Measurements from ENCODE around the gene CYP26C1.
"Not testable (repeated sequence)": the region's sequence is repeated elsewhere in the genome, so short reads cannot be mapped to it uniquely, and the experiment has no call there.

The CYP26C1 gene

DNA sequence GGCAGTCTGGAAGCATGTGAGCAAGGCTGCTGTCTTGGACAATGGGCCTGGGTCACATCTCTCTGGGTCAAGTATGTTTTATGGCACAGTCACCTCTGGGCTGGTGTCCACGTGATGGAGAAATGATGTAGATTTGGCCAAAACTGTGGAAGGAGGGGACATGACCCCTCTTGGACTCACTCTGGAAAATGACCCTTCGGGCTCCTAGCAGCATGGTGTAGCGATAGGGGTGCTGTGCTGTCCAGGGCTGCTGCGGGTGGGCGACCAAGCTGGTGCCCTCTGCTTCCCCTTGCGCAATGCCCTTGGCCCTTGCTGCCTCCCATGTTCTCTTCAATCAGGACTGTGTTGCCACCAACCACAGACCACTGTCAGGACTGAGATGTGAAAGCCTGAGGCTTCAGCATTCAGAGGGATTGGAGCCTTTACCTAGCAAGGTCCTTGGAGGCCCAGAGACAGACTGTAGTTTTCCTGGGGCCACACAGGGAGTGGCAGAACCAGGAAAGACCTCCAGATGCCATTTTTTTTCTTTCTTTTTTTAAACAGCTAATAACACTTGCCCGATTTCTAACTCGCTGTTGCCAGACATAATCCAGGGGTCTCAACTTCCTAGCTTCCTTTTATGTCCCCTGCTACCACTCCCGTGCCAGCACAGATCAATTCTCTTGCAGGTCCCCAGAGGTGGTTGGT is 19.2 kb downstream of the CYP26C1 start:
- DNase-seq (ENCODE audit: low read depth): no peak

GRCh38 chr10:93080350-93081046 is 19.9 kb downstream of the CYP26C1 start:
- DNase-seq (ENCODE audit: low read depth): peak; percentile 78

DNA sequence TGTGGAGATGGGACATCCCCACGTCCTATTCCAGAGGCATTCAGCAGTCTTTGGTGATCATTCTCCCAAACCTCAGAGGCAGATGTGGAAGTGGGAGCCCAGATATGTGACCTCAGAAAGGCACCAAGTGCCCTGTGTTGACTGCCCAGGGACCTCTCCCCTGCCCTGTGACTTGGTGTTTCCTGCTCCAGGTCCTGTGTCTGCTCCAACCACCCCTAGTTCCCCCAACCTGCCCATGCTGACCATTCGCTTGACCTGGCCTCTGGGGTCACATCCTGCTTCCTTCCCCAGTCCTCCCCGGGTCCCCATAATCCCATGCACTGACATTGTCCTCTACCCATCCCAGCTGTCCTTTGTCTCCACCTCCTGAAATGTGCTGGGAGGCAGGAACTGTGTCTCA is 20.7 kb downstream of the CYP26C1 start:
- no peak for DNase-seq (ENCODE audit: low read depth)

GRCh38 chr10:93081834-93082233 is 21.2 kb downstream of the CYP26C1 start:
- DNase-seq (ENCODE audit: low read depth): peak; percentile 18

- DNase-seq (ENCODE audit: low read depth): no peak
Measured at GRCh38 chr10:93083743-93084539, 23.3 kb downstream of the CYP26C1 start.

- no peak for DNase-seq (ENCODE audit: low read depth)
Measured at GRCh38 chr10:93085272-93085859, 24.8 kb downstream of the CYP26C1 start.

DNA sequence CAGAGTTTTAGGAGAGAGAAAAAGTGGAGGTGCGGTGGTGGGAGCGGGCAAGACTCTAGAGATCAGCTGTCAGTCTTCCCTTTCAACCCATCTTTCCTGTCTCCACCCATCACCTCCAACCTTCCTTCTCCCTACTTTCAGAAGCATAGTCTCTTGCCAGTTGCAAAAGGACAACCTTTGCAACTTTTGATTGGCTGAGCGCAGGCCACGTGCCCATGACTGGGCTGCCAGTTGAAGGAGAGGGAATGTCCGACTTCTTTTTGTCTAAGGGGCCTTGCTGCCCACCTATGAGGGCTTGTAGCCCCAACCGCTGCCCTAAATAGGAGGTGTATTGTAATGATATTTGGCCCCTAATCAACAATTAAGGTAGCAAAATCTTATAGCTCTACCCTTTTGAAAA is 25.7 kb downstream of the CYP26C1 start:
- no peak for DNase-seq (ENCODE audit: low read depth)

DNA sequence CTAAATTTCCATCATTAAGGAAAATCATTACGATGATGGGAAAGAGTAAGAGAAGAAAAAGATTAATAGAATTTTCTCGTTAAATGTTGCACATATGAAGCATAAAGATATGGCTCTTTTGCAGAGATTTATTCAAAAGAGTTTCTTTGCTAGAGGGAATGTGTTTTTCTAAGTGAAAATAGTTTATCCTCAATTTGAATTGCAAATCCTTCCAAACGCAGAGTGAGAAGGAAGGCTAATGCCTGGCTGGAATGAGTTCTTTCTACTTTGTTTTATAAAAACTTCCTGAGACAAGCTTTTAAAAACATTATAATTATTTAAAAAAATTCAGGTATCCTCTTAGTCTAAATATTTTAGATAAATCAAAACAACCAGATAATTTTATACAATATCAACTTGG is 27.2 kb downstream of the CYP26C1 start:
- DNase-seq (ENCODE audit: low read depth): no peak

GRCh38 chr10:93088466-93088865 is 27.9 kb downstream of the CYP26C1 start:
- no peak for DNase-seq (ENCODE audit: low read depth)

GRCh38 chr10:93090619-93091018 is 30.0 kb downstream of the CYP26C1 start:
- no peak for DNase-seq (ENCODE audit: low read depth)

- DNase-seq (ENCODE audit: low read depth): no peak
Measured at GRCh38 chr10:93091960-93092359, 31.4 kb downstream of the CYP26C1 start.

- no peak for DNase-seq (ENCODE audit: low read depth)
Measured at GRCh38 chr10:93095225-93095624, 34.6 kb downstream of the CYP26C1 start.

DNA sequence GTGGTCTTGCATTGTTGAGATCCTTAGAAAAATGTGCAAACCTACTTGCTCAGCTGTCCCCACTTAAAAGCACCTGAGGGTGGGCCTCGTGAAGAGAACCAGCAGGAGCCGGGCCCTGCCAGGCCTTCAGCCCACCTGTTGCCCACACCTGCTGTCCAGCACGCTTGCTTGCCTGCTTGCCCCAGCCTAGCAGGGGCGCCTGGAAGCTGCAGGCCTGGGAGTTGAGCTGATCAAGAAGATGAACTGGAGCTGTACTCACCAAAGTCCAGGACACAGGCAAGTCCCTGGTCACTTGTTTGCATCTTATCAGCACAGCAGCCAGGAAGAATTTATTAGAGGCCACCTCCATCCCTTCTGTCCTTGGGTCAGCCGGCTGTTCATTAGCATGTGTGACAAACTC is 36.3 kb downstream of the CYP26C1 start:
- no peak for DNase-seq (ENCODE audit: low read depth)

GRCh38 chr10:93097386-93097785 is 36.8 kb downstream of the CYP26C1 start:
- DNase-seq (ENCODE audit: low read depth): no peak

DNA sequence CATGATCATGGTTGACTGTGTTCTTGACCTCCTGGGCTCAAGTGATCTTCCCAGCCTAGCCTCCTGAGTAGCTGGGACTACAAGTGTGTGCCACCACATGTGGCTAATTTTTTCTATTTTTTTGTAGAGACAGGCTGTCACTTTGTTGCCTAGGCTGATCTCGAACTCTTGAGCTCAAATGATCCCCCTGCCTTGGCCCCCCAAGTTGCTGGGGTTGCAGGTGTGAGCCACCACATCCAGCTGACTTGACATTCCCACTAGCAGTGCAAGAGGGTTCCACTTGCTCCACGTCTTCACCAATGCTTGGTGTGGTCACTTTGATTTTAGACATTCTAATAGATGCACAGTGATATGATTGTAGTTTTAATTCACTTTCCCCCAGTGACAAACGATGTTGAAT is 38.2 kb downstream of the CYP26C1 start:
- DNase-seq (ENCODE audit: low read depth): no peak

GRCh38 chr10:93099670-93100069 is 39.1 kb downstream of the CYP26C1 start:
- DNase-seq (ENCODE audit: low read depth): no peak

DNA sequence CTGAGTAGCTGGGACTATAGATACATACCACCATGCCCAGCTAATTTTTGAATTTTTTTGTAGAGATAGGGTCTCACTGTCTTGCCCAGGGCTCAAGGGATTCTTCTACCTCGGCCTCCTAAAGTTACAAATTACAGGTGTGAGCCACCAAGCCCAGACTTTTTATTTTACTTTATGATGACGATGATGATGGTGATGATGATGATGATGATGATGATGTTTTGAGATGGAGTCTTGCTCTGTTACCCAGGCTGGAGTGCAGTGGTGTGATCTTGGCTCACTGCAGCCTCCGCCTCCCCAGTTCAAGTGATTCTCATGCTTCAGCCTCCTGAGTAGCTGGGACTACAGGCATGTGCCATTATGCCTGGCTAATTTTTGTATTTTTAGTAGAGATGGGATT is 40.5 kb downstream of the CYP26C1 start:
- DNase-seq (ENCODE audit: low read depth): not testable (repeated sequence)

DNA sequence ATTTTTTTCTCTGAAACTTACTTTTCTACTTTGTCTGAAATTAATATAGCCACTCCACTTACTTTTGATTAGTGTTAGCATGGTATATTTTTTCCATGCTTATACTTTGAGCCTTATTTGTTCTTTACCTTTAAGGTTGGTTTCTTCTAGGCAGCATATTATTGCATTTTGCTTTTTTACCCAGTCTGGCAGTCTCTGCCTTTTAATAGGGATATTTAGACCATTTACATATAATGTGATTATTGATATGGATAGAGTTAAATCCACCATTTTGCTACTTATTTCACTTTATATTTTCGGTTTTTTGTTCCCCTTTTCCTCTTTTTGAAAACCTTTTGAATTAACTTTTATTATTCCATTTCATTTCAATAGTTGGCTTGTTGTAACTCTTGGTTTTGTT is 43.4 kb downstream of the CYP26C1 start:
- no peak for DNase-seq (ENCODE audit: low read depth)

- DNase-seq (ENCODE audit: low read depth): peak; percentile 80
Measured at GRCh38 chr10:93106631-93107072, 46.1 kb downstream of the CYP26C1 start.

GRCh38 chr10:93110472-93111146 is 50.0 kb downstream of the CYP26C1 start:
- DNase-seq (ENCODE audit: low read depth): no peak

DNA sequence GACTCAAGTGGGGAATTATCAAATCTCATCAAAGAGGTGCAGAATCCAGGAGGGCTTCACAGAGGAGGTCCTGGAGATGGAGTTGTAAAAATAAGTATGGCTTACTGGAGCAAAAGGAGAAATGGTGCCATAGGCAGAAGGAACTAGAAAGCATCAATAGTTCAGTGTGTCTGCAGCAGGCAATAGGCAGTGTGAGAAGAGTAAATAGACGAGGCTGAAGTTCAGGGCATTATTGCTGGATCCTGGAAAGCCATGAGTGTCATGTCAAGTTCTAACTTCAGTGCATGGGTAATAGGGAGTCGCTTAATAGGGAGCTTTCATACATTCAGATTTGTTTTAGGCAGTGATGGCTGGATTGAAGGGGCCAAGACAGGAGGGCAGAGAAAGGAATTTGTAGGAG is 52.4 kb downstream of the CYP26C1 start:
- no peak for DNase-seq (ENCODE audit: low read depth)

Data from EH (cell line).